ENCODE measurements around the gene FBXO42. TPM values are rescaled to one million over a fixed set of nuclear protein-coding genes. Genes with fewer than 3 reads are reported as not detected.

Gene FBXO42
- total RNA-seq, 1 experiment from 2014 or later = 21.9 TPM

DNA sequence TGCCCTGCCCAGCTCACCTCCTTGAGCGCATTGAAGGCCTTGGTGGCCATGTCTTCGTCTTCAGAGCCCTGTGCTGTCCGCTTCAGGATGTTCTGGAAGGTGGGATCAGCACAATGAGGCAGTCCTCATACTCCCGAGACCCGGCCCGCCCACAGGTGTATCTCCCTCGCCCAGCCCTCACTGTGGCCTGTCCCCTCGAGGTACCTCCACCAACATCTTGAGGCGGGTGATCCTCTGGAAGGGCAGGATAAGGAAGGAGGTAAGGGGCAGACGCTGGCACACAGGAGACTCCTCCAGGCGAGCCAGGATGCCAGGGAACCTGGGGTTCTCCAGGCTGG lies 147.0 kb downstream of the FBXO42 start:
- ChIA-PET CTCF (interaction anchor here (0.6 to 1.1 kb wide), 3 partner anchors 49 to 196 kb away, joined by 3 read pairs; no protein-coding TSS in a partner anchor), POLR2A (interaction anchor here (1.0 kb wide), 1 partner anchor 31 kb away, joined by 3 read pairs; no protein-coding TSS in a partner anchor)
- no peak for DNase-seq (ENCODE audit: unreplicated experiment)
- Mint-ChIP-seq H3K4me3 (ENCODE audit: unreplicated experiment) (no peak overlapping the region), H3K9me3 (ENCODE audit: unreplicated experiment) (no peaks in the 10 kb centered on the region), H3K27ac (ENCODE audit: low read depth, unreplicated experiment) (no peak overlapping the region), H3K36me3 (ENCODE audit: insufficient read depth, unreplicated experiment) (peaks cover 10% of the 10 kb centered on the region), H3K27me3 (ENCODE audit: insufficient read depth, unreplicated experiment) (no peaks in the 10 kb centered on the region), H3K4me1 (ENCODE audit: insufficient read depth, unreplicated experiment) (peaks cover 6% of the 10 kb centered on the region)
- intact Hi-C loops (cut with micrococcal nuclease) = no loop called here
- no TSS peak for BruUV-seq (replicated peaks)
- no peak for TF ChIP-seq CTCF (IDR thresholded peaks at IDR 0.05; ENCODE audit: unreplicated experiment)

DNA sequence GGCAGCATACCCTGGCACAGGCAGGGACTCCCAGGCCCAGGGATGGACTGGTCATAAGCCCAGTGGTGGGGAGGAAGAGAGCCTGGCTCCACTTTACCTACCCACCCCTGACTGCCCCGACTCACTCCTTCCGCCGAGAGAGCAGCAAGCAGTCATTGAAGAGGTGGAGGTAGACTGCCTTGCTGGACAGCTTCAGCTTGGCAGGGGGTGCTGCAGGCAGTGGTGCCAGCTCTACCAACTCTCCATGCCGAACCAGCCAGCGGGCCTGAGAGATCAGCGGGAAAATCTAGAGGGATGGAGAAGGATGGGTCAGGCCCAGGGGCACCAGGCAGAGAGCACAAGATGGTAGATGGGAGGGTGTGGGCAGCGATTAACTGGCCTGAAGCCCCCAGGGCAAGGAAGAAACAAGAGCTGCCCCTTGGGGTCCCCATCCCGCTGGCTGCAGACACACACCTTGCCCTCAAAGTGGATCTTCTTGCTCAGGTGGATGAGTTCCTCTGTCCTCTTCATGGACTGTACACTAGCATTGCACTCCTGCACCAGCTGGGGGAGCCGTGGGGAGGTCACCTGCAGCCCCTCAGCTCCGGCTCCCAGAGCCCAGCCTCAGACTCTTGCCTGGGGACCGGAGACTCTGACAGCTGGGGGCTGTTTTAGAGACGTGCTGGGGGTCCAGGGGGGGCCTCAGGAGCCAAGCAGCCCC lies 147.5 kb downstream of the FBXO42 start:
- Mint-ChIP-seq H3K36me3 (ENCODE audit: insufficient read depth, unreplicated experiment) (peaks cover 10% of the 10 kb centered on the region), H3K4me1 (ENCODE audit: insufficient read depth, unreplicated experiment) (peaks cover 6% of the 10 kb centered on the region), H3K27me3 (ENCODE audit: insufficient read depth, unreplicated experiment) (no peaks in the 10 kb centered on the region), H3K4me3 (ENCODE audit: unreplicated experiment) (no peak overlapping the region), H3K9me3 (ENCODE audit: unreplicated experiment) (no peaks in the 10 kb centered on the region), H3K27ac (ENCODE audit: low read depth, unreplicated experiment) (no peak overlapping the region)
- intact Hi-C loops (cut with micrococcal nuclease) = no loop called here
- no peak for TF ChIP-seq CTCF (IDR thresholded peaks at IDR 0.05; ENCODE audit: unreplicated experiment)
- ChIA-PET POLR2A (interaction anchor here (0.5 to 1.0 kb wide), 2 partner anchors 31 to 174 kb away, joined by 3 to 4 read pairs; no protein-coding TSS in a partner anchor), CTCF (interaction anchor here (0.6 to 1.1 kb wide), 3 partner anchors 12 to 170 kb away, joined by 3 to 4 read pairs (median 3); no protein-coding TSS in a partner anchor)
- BruUV-seq (replicated peaks) = no TSS peak
- DNase-seq (ENCODE audit: unreplicated experiment) = peak; percentile 35

DNA sequence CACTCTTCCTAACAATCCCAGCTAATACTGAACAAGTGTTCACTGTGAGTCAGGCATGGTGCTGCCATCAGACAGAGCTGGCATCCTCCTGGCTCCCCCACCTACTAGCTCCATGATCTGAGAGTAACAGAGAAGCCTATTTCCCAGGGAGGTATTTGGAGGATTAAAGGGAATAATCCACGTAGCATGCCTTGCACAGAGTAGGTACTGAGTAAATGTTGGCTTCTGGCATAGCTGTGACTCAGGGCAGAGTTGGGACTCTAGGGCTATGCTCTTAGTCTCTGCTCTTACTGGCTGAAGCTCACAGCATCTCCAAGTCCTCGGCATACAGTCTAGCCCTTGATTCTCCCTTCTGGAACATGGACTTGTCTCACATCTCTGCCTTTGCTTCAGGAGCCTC lies 148.1 kb downstream of the FBXO42 start:
- no peak for DNase-seq (ENCODE audit: unreplicated experiment)
- H3K27me3 Mint-ChIP-seq (ENCODE audit: insufficient read depth, unreplicated experiment) = no peaks in the 10 kb centered on the region
- no peak overlapping the region for H3K27ac Mint-ChIP-seq (ENCODE audit: low read depth, unreplicated experiment)
- ChIA-PET POLR2A (interaction anchor here (0.5 to 1.0 kb wide), 3 partner anchors 13 to 173 kb away, joined by 3 to 4 read pairs (median 3); no protein-coding TSS in a partner anchor), CTCF (interaction anchor here (0.6 to 1.4 kb wide), 3 partner anchors 11 to 123 kb away, joined by 3 to 4 read pairs (median 4); no protein-coding TSS in a partner anchor)
- BruUV-seq (replicated peaks) = no TSS peak
- peaks cover 10% of the 10 kb centered on the region for H3K36me3 Mint-ChIP-seq (ENCODE audit: insufficient read depth, unreplicated experiment)
- H3K4me3 Mint-ChIP-seq (ENCODE audit: unreplicated experiment) = no peak overlapping the region
- TF ChIP-seq CTCF (IDR thresholded peaks at IDR 0.05; ENCODE audit: unreplicated experiment) = no peak
- intact Hi-C loops (cut with micrococcal nuclease) = no loop called here
- H3K4me1 Mint-ChIP-seq (ENCODE audit: insufficient read depth, unreplicated experiment) = peaks cover 6% of the 10 kb centered on the region
- H3K9me3 Mint-ChIP-seq (ENCODE audit: unreplicated experiment) = no peaks in the 10 kb centered on the region

DNA sequence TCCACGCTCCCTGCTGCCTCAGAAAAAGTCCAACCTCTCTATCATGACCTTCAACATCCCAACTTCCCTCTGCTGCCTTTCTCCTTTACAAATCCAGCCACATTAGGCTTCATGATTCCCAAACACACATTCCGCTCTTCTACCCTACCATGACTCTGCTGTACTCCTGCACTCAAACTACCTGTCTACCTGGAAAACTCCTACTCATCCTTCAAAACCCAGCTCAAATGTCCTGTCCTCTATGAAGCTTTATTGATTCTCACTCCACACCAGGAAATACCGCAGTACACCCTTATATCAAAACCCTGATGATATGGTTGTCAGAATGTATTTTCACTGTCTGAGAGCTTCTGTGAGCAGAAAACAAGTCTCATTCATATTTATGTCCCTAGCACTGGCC lies 148.7 kb downstream of the FBXO42 start:
- intact Hi-C loops (cut with micrococcal nuclease) = no loop called here
- Mint-ChIP-seq H3K27ac (ENCODE audit: low read depth, unreplicated experiment) (no peak overlapping the region), H3K4me1 (ENCODE audit: insufficient read depth, unreplicated experiment) (peaks cover 6% of the 10 kb centered on the region), H3K36me3 (ENCODE audit: insufficient read depth, unreplicated experiment) (peaks cover 10% of the 10 kb centered on the region), H3K4me3 (ENCODE audit: unreplicated experiment) (no peak overlapping the region), H3K27me3 (ENCODE audit: insufficient read depth, unreplicated experiment) (no peaks in the 10 kb centered on the region), H3K9me3 (ENCODE audit: unreplicated experiment) (no peaks in the 10 kb centered on the region)
- no peak for TF ChIP-seq CTCF (IDR thresholded peaks at IDR 0.05; ENCODE audit: unreplicated experiment)
- no TSS peak for BruUV-seq (replicated peaks)
- POLR2A ChIA-PET = interaction anchor here (1.0 kb wide), 1 partner anchor 14 kb away, joined by 3 read pairs; no protein-coding TSS in a partner anchor
- DNase-seq (ENCODE audit: unreplicated experiment) = no peak
- CTCF ChIA-PET = interaction anchor here (0.5 to 1.4 kb wide), 5 partner anchors 11 to 122 kb away, joined by 3 to 4 read pairs (median 4); no protein-coding TSS in a partner anchor
